ENCODE results near the gene DNAJC1.

Gene DNAJC1

GRCh38 chr10:21808550-21808949, 195.0 kb downstream of the DNAJC1 start:
- FAIRE-seq = peak; percentile 43
- TF ChIP-seq POLR2A (IDR thresholded peaks at IDR 0.05; ENCODE audit: low read depth, low read length) (no peak), TAF1 (IDR thresholded peaks at IDR 0.05; ENCODE audit: low read depth, low read length) (no peak), PAX5 (IDR thresholded peaks at IDR 0.05; ENCODE audit: insufficient read depth, low read length, severe bottlenecking) (no peak), POLR2AphosphoS5 (IDR thresholded peaks at IDR 0.05; ENCODE audit: low read depth, low read length) (no peak)
- no peak for DNase-seq (ENCODE audit: insufficient read length, low spot score)

GRCh38 chr10:21807180-21807579, 196.3 kb downstream of the DNAJC1 start:
- TF ChIP-seq TAF1 (IDR thresholded peaks at IDR 0.05; ENCODE audit: low read depth, low read length) (no peak), POLR2A (IDR thresholded peaks at IDR 0.05; ENCODE audit: low read depth, low read length) (no peak), SPI1 (IDR thresholded peaks at IDR 0.05; ENCODE audit: low read depth, low read length) (no peak), PAX5 (IDR thresholded peaks at IDR 0.05; ENCODE audit: insufficient read depth, low read length, severe bottlenecking) (no peak), POU2F2 (IDR thresholded peaks at IDR 0.05; ENCODE audit: low read depth, low read length) (no peak), POLR2AphosphoS5 (IDR thresholded peaks at IDR 0.05; ENCODE audit: low read depth, low read length) (no peak)
- no peak for DNase-seq (ENCODE audit: insufficient read length, low spot score)
- FAIRE-seq = no peak

DNA sequence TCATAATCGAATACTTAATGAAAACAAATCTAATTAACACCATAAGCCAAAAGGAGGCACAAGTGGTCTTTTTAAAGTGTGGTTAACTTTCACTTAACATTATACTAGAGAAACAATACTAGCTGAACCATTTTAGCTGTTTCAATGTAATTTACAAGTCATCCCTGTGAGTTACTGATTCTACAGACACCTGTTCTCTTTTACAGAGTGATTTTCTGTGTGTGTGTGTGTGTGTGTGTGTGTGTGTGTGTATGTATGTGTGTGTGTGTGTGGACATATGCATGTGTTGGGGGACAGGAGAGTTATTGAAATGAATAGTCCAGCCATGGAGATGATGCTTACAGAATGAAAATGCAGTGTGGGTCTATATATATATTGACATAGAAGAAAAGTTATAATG, 200.2 kb downstream of the DNAJC1 start:
- no peak for FAIRE-seq
- DNase-seq (ENCODE audit: insufficient read length, low spot score) = no peak

GRCh38 chr10:21801609-21802008, 201.9 kb downstream of the DNAJC1 start:
- FAIRE-seq (no peak), DNase-seq (ENCODE audit: insufficient read length, low spot score) (no peak)
- TF ChIP-seq PAX5 (IDR thresholded peaks at IDR 0.05; ENCODE audit: insufficient read depth, low read length, severe bottlenecking) = no peak
- TF ChIP-seq TAF1 (IDR thresholded peaks at IDR 0.05; ENCODE audit: low read depth, low read length) = no peak
- no peak for TF ChIP-seq POLR2AphosphoS5 (IDR thresholded peaks at IDR 0.05; ENCODE audit: low read depth, low read length)
- TF ChIP-seq POU2F2 (IDR thresholded peaks at IDR 0.05; ENCODE audit: low read depth, low read length) = no peak
- no peak for TF ChIP-seq SPI1 (IDR thresholded peaks at IDR 0.05; ENCODE audit: low read depth, low read length)
- TF ChIP-seq POLR2A (IDR thresholded peaks at IDR 0.05; ENCODE audit: low read depth, low read length) = no peak

More for the DNA sequence above, 200.2 kb downstream of the DNAJC1 start:
- no peak for TF ChIP-seq PAX5 (IDR thresholded peaks at IDR 0.05; ENCODE audit: insufficient read depth, low read length, severe bottlenecking)
- TF ChIP-seq POLR2AphosphoS5 (IDR thresholded peaks at IDR 0.05; ENCODE audit: low read depth, low read length) = no peak
- TF ChIP-seq POU2F2 (IDR thresholded peaks at IDR 0.05; ENCODE audit: low read depth, low read length) = no peak
- TF ChIP-seq TAF1 (IDR thresholded peaks at IDR 0.05; ENCODE audit: low read depth, low read length) = no peak
- TF ChIP-seq POLR2A (IDR thresholded peaks at IDR 0.05; ENCODE audit: low read depth, low read length) = no peak
- TF ChIP-seq SPI1 (IDR thresholded peaks at IDR 0.05; ENCODE audit: low read depth, low read length) = no peak

DNA sequence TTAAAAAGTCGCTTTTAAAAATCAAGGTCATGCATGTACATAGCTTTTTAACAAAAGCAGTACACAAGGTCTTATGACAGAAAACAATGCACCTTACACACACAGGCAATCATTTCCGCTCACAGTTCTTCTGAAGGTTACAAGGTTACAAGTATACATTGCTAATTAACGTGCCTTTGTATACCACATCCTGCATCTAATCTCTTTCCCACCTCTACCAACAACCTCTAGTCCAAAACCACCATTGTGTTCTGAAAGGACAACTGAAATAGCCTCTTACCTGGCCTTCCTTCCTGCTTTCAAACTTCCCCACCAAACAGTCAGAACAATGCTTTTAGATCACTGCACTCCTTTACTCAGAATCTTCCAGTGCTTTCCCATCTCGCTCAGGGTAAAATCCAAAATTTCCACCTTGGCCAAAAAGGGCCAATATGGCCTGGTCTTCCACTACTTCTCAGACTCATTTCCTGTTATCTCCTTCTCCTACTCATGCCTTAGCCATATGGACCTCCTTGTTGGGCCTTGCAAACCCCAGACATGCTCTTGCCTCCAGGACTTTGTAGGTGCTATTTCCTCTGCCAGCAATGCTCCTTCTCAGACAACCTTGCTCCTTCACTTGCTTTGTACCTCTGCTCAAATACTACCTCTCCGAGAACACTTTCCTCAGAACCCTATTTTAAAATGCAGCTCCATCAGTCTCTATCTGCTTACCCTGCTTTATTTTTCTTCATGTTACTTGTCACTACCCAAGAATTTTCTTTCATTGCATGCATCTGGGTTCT, 205.4 kb downstream of the DNAJC1 start:
- no peak for TF ChIP-seq PAX5 (IDR thresholded peaks at IDR 0.05; ENCODE audit: insufficient read depth, low read length, severe bottlenecking)
- TF ChIP-seq TAF1 (IDR thresholded peaks at IDR 0.05; ENCODE audit: low read depth, low read length) = no peak
- no peak for TF ChIP-seq POLR2AphosphoS5 (IDR thresholded peaks at IDR 0.05; ENCODE audit: low read depth, low read length)
- no peak for TF ChIP-seq POU2F2 (IDR thresholded peaks at IDR 0.05; ENCODE audit: low read depth, low read length)
- no peak for TF ChIP-seq POLR2A (IDR thresholded peaks at IDR 0.05; ENCODE audit: low read depth, low read length)
- no peak for TF ChIP-seq SPI1 (IDR thresholded peaks at IDR 0.05; ENCODE audit: low read depth, low read length)
- FAIRE-seq (no peak), DNase-seq (ENCODE audit: insufficient read length, low spot score) (no peak)

- no peak for DNase-seq (ENCODE audit: insufficient read length, low spot score)
- TF ChIP-seq SPI1 (IDR thresholded peaks at IDR 0.05; ENCODE audit: low read depth, low read length) (no peak), PAX5 (IDR thresholded peaks at IDR 0.05; ENCODE audit: insufficient read depth, low read length, severe bottlenecking) (no peak), POU2F2 (IDR thresholded peaks at IDR 0.05; ENCODE audit: low read depth, low read length) (no peak), POLR2A (IDR thresholded peaks at IDR 0.05; ENCODE audit: low read depth, low read length) (no peak), TAF1 (IDR thresholded peaks at IDR 0.05; ENCODE audit: low read depth, low read length) (no peak), POLR2AphosphoS5 (IDR thresholded peaks at IDR 0.05; ENCODE audit: low read depth, low read length) (no peak)
- FAIRE-seq = no peak
Measured at GRCh38 chr10:21797533-21797932, 206.0 kb downstream of the DNAJC1 start.

DNA sequence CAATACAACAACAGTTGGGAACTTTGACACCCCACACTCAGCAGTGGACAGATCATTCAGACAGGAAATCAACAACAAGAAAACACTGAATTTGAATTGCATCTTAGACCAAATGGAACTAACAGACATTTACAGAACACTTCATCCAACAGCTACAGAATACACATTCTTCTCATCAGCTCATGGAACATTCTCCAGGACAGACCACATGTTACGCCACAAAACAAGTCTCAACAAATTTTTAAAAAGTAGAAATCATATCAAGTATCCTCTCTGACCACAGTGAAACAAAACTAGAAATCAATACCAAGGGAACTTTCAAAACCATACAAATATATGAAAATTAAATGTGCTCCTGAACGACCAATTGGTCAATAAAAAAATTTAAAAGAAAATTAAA, 212.3 kb downstream of the DNAJC1 start:
- FAIRE-seq (no peak), DNase-seq (ENCODE audit: insufficient read length, low spot score) (no peak)
- no peak for TF ChIP-seq POU2F2 (IDR thresholded peaks at IDR 0.05; ENCODE audit: low read depth, low read length)
- no peak for TF ChIP-seq SPI1 (IDR thresholded peaks at IDR 0.05; ENCODE audit: low read depth, low read length)
- no peak for TF ChIP-seq POLR2AphosphoS5 (IDR thresholded peaks at IDR 0.05; ENCODE audit: low read depth, low read length)
- no peak for TF ChIP-seq POLR2A (IDR thresholded peaks at IDR 0.05; ENCODE audit: low read depth, low read length)
- no peak for TF ChIP-seq TAF1 (IDR thresholded peaks at IDR 0.05; ENCODE audit: low read depth, low read length)
- TF ChIP-seq PAX5 (IDR thresholded peaks at IDR 0.05; ENCODE audit: insufficient read depth, low read length, severe bottlenecking) = no peak

DNA sequence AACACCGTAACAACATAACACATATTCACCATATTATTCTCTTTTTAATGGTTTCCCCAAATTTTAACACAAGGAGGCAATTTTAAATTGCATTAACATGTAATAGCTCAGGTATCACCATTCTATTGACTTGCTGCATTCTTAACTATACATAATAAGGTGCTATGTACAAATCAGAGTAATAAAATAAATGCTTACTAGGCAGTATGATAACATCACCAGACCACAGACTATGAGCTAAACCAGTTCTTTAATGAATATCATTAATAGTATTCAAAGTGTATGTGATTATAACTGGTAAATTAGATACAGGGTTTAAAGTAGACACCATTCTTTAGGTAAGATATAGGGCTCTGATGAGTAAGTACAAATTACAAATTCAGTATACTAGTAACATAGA, 226.6 kb downstream of the DNAJC1 start:
- DNase-seq (ENCODE audit: insufficient read length, low spot score) (no peak), FAIRE-seq (no peak)
- TF ChIP-seq TAF1 (IDR thresholded peaks at IDR 0.05; ENCODE audit: low read depth, low read length) (no peak), SPI1 (IDR thresholded peaks at IDR 0.05; ENCODE audit: low read depth, low read length) (no peak)

GRCh38 chr10:21771219-21771618, 232.3 kb downstream of the DNAJC1 start:
- TF ChIP-seq POLR2AphosphoS5 (IDR thresholded peaks at IDR 0.05; ENCODE audit: low read depth, low read length) (no peak), TAF1 (IDR thresholded peaks at IDR 0.05; ENCODE audit: low read depth, low read length) (no peak), POU2F2 (IDR thresholded peaks at IDR 0.05; ENCODE audit: low read depth, low read length) (no peak), PAX5 (IDR thresholded peaks at IDR 0.05; ENCODE audit: insufficient read depth, low read length, severe bottlenecking) (no peak), SPI1 (IDR thresholded peaks at IDR 0.05; ENCODE audit: low read depth, low read length) (no peak), POLR2A (IDR thresholded peaks at IDR 0.05; ENCODE audit: low read depth, low read length) (no peak)
- DNase-seq (ENCODE audit: insufficient read length, low spot score) = no peak
- no peak for FAIRE-seq

DNA sequence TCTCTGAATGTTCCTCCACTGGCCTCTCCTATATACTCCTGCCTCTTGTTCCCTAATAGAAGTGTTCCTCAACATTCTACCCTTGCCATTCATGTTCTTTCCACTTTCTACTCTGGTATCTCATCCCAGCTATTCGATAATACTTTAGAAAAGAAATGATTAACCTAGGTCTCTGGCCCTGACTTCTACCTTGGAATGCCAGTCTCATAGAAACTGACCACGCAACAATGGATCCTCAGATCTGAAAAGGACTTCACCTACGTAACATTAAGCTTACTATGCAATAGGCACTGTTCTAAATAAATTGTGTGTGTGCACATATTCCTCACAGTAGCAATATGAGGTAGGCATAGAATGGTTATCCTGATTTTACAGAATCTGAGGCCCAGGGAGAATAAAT, 234.5 kb downstream of the DNAJC1 start:
- FAIRE-seq = peak; percentile 73

More for the DNA sequence above, 234.5 kb downstream of the DNAJC1 start:
- TF ChIP-seq POU2F2 (IDR thresholded peaks at IDR 0.05; ENCODE audit: low read depth, low read length) = no peak
- TF ChIP-seq TAF1 (IDR thresholded peaks at IDR 0.05; ENCODE audit: low read depth, low read length) = no peak
- no peak for TF ChIP-seq POLR2A (IDR thresholded peaks at IDR 0.05; ENCODE audit: low read depth, low read length)
- no peak for TF ChIP-seq SPI1 (IDR thresholded peaks at IDR 0.05; ENCODE audit: low read depth, low read length)
- TF ChIP-seq PAX5 (IDR thresholded peaks at IDR 0.05; ENCODE audit: insufficient read depth, low read length, severe bottlenecking) = no peak
- DNase-seq (ENCODE audit: insufficient read length, low spot score) = no peak

Data from GM12891 (cell line).